ENCODE results near the gene LRRC8D.

Gene LRRC8D

GRCh38 chr1:89948722-89949345 lies 128.0 kb downstream of the LRRC8D start:
- TF ChIP-seq ZNF565 (CRISPR knock-in tag; conservative IDR thresholded peaks at IDR 0.05; ENCODE audit: low read depth) (no peak), TSHZ2 (CRISPR knock-in tag; IDR thresholded peaks at IDR 0.05) (no peak), PATZ1 (CRISPR knock-in tag; IDR thresholded peaks at IDR 0.05; ENCODE audit: borderline replicate concordance) (no peak), POU6F1 (CRISPR knock-in tag; IDR thresholded peaks at IDR 0.05; ENCODE audit: borderline replicate concordance, low read depth) (no peak), RARB (CRISPR knock-in tag; IDR thresholded peaks at IDR 0.05) (no peak), OSR1 (CRISPR knock-in tag; IDR thresholded peaks at IDR 0.05) (no peak)
- no peak for ATAC-seq

GRCh38 chr1:89949991-89950624 lies 129.3 kb downstream of the LRRC8D start:
- no peak for ATAC-seq
- TF ChIP-seq ZFP3 (CRISPR knock-in tag; IDR thresholded peaks at IDR 0.05): no peak
- no peak for TF ChIP-seq ZNF8 (CRISPR knock-in tag; IDR thresholded peaks at IDR 0.05)

GRCh38 chr1:89950703-89951102 lies 129.9 kb downstream of the LRRC8D start:
- no peak for ATAC-seq
- TF ChIP-seq CSRNP3 (CRISPR knock-in tag; IDR thresholded peaks at IDR 0.05) (no peak), RARB (CRISPR knock-in tag; IDR thresholded peaks at IDR 0.05) (no peak), ZFP30 (CRISPR knock-in tag; IDR thresholded peaks at IDR 0.05) (no peak), CSDC2 (CRISPR knock-in tag; IDR thresholded peaks at IDR 0.05) (no peak), CREB5 (CRISPR knock-in tag; IDR thresholded peaks at IDR 0.05; ENCODE audit: low read depth) (no peak), ESRRG (CRISPR knock-in tag; IDR thresholded peaks at IDR 0.05) (no peak), ZFP3 (CRISPR knock-in tag; IDR thresholded peaks at IDR 0.05) (no peak), TCF4 (CRISPR knock-in tag; IDR thresholded peaks at IDR 0.05; ENCODE audit: borderline replicate concordance) (no peak), ZC3H10 (CRISPR knock-in tag; IDR thresholded peaks at IDR 0.05) (no peak), PPARA (CRISPR knock-in tag; IDR thresholded peaks at IDR 0.05; ENCODE audit: borderline replicate concordance) (no peak), ZNF70 (CRISPR knock-in tag; IDR thresholded peaks at IDR 0.05) (no peak), ARNTL (CRISPR knock-in tag; IDR thresholded peaks at IDR 0.05; ENCODE audit: borderline replicate concordance, low read depth) (no peak), GLIS3 (CRISPR knock-in tag; IDR thresholded peaks at IDR 0.05) (no peak), POU6F1 (CRISPR knock-in tag; IDR thresholded peaks at IDR 0.05; ENCODE audit: borderline replicate concordance, low read depth) (no peak)

Measured in SK-N-SH treated with all-trans-retinoic acid at 6 μM for 48 hours (cell line).